GM18505 (cell line): ENCODE data around the gene MED8.
"Not testable (repeated sequence)": the region's sequence is repeated elsewhere in the genome, so short reads cannot be mapped to it uniquely, and the experiment has no call there.

ENCODE experiments used
- ATAC-seq: cut with Tn5 transposase; IDR thresholded peaks from one replicate; pipeline ENCODE4 v1.9.1; 2021; ENCODE audit not compliant: unreplicated experiment
- POLR2A ChIP-seq: IDR thresholded peaks from 4 replicates; pipeline ENCODE4 v1.6.1; 2011; ENCODE audit warnings: borderline replicate concordance; ENCODE audit not compliant: insufficient read depth, insufficient read length; ENCODE audit errors: extremely low read depth

Gene MED8

GRCh38 chr1:43427524-43427923 is 37.9 kb upstream of the MED8 start:
- TF ChIP-seq POLR2A: no peak
- ATAC-seq: no peak

- no peak for TF ChIP-seq POLR2A
- ATAC-seq: no peak
Observed at GRCh38 chr1:43426221-43426620, 36.6 kb upstream of the MED8 start.

- no peak for TF ChIP-seq POLR2A
- no peak for ATAC-seq
Observed at GRCh38 chr1:43425045-43425444, 35.4 kb upstream of the MED8 start.

GRCh38 chr1:43423672-43424550 is 34.3 kb upstream of the MED8 start:
- ATAC-seq: no peak
- no peak for TF ChIP-seq POLR2A

GRCh38 chr1:43422995-43423671 is 33.5 kb upstream of the MED8 start:
- no peak for TF ChIP-seq POLR2A
- no peak for ATAC-seq

- no peak for ATAC-seq
- TF ChIP-seq POLR2A: no peak
Observed at GRCh38 chr1:43421976-43422750, 32.6 kb upstream of the MED8 start.

- TF ChIP-seq POLR2A: no peak
- ATAC-seq: no peak
Observed at GRCh38 chr1:43421396-43421795, 31.8 kb upstream of the MED8 start.

GRCh38 chr1:43420874-43421273 is 31.3 kb upstream of the MED8 start:
- TF ChIP-seq POLR2A: no peak
- no peak for ATAC-seq

GRCh38 chr1:43419627-43420425 is 30.2 kb upstream of the MED8 start:
- TF ChIP-seq POLR2A: no peak
- no peak for ATAC-seq

GRCh38 chr1:43418858-43419257 is 29.3 kb upstream of the MED8 start:
- TF ChIP-seq POLR2A: no peak
- ATAC-seq: no peak

- no peak for ATAC-seq
- TF ChIP-seq POLR2A: no peak
Observed at GRCh38 chr1:43415901-43416300, 26.3 kb upstream of the MED8 start.

- TF ChIP-seq POLR2A: no peak
- no peak for ATAC-seq
Observed at GRCh38 chr1:43414634-43415223, 25.1 kb upstream of the MED8 start.

GRCh38 chr1:43413426-43413825 is 23.8 kb upstream of the MED8 start:
- not testable (repeated sequence) for ATAC-seq

- ATAC-seq: no peak
- TF ChIP-seq POLR2A: no peak
Observed at GRCh38 chr1:43410571-43410970, 21.0 kb upstream of the MED8 start.
